ENCODE data around the gene NUDT3. TPM values are rescaled to one million over a fixed set of nuclear protein-coding genes. Genes with fewer than 3 reads are reported as not detected.

NUDT3 gene
- total and polyA plus RNA-seq, 9 donors = 16.0 to 60.7 (median 50.2) TPM

- no peak for TF ChIP-seq CTCF (IDR thresholded peaks at IDR 0.05)
- TF ChIP-seq EP300 (IDR thresholded peaks at IDR 0.05) = no peak
- no peak for TF ChIP-seq POLR2A (IDR thresholded peaks at IDR 0.05)
- Histone ChIP-seq H3K9me3 (no peaks in the 10 kb centered on the region), H3K27me3 (no peaks in the 10 kb centered on the region), H3K4me1 (ENCODE audit: insufficient read depth) (no peaks in the 10 kb centered on the region), H3K36me3 (no peaks in the 10 kb centered on the region), H3K4me3 (no peak overlapping the region), H3K27ac (no peak overlapping the region)
- no peak for DNase-seq
- intact Hi-C loops (cut with DNase I) = loop anchor here in 1 of 4 donors (10.0 kb wide), 1 partner anchor 73 kb away; no protein-coding TSS in a partner anchor
- WGBS, 3 donors = 95 to 99% (median 97%) methylated on average over 4 of the region's 4 CpGs
Measured at GRCh38 chr6:34312259-34312658, 80.2 kb downstream of the NUDT3 start.

GRCh38 chr6:34310817-34311216 is 81.7 kb downstream of the NUDT3 start:
- no peak for DNase-seq

GRCh38 chr6:34308483-34308882 is 84.0 kb downstream of the NUDT3 start:
- Histone ChIP-seq H3K4me3 (no peak overlapping the region), H3K4me1 (ENCODE audit: insufficient read depth) (peaks cover 3% of the 10 kb centered on the region), H3K9me3 (no peaks in the 10 kb centered on the region), H3K27me3 (no peaks in the 10 kb centered on the region), H3K27ac (no peak overlapping the region), H3K36me3 (no peaks in the 10 kb centered on the region)
- 94 to 97% (median 95%) methylated on average over 2 of the region's 2 CpGs for WGBS, 3 donors
- DNase-seq = no peak
- no peak for TF ChIP-seq CTCF (IDR thresholded peaks at IDR 0.05)
- no peak for TF ChIP-seq POLR2A (IDR thresholded peaks at IDR 0.05)
- no peak for TF ChIP-seq EP300 (IDR thresholded peaks at IDR 0.05)
- intact Hi-C loops (cut with DNase I) = no loop called here

More at GRCh38 chr6:34310817-34311216, 81.7 kb downstream of the NUDT3 start:
- Histone ChIP-seq H3K27me3 (no peaks in the 10 kb centered on the region), H3K4me1 (ENCODE audit: insufficient read depth) (peaks cover 2% of the 10 kb centered on the region), H3K27ac (no peak overlapping the region), H3K36me3 (no peaks in the 10 kb centered on the region), H3K4me3 (no peak overlapping the region), H3K9me3 (no peaks in the 10 kb centered on the region)
- intact Hi-C loops (cut with DNase I) = loop anchor here in 1 of 4 donors (10.0 kb wide), 1 partner anchor 74 kb away; no protein-coding TSS in a partner anchor
- no peak for TF ChIP-seq CTCF (IDR thresholded peaks at IDR 0.05)
- TF ChIP-seq EP300 (IDR thresholded peaks at IDR 0.05) = no peak
- TF ChIP-seq POLR2A (IDR thresholded peaks at IDR 0.05) = no peak
- 92 to 94% (median 93%) methylated on average over 6 of the region's 6 CpGs for WGBS, 3 donors

GRCh38 chr6:34305982-34306708 is 86.3 kb downstream of the NUDT3 start:
- Histone ChIP-seq H3K9me3 (peaks cover 0 to 4% of the 10 kb centered on the region in 2 donors), H3K36me3 (no peaks in the 10 kb centered on the region), H3K4me3 (no peak overlapping the region), H3K27ac (peak overlapping the region in 1 of 2 donors; percentile 11), H3K27me3 (no peaks in the 10 kb centered on the region), H3K4me1 (ENCODE audit: insufficient read depth) (peaks cover 9% of the 10 kb centered on the region)
- WGBS, 3 donors = 17 to 23% (median 21%) methylated on average over 6 of the region's 6 CpGs
- intact Hi-C loops (cut with DNase I) = no loop called here
- DNase-seq = peak; percentile 38 to 61 (median 52)
- TF ChIP-seq EP300 (IDR thresholded peaks at IDR 0.05) (no peak), POLR2A (IDR thresholded peaks at IDR 0.05) (no peak), CTCF (IDR thresholded peaks at IDR 0.05) (no peak)

All from ovary (tissue), 9 donors.